Bronchial epithelial cell (primary cell): ENCODE measurements around the gene LRP1B. TPM values are rescaled to one million over a fixed set of nuclear protein-coding genes. Genes with fewer than 3 reads are reported as not detected.

ENCODE experiments used
- DNase-seq: peaks from one replicate; pipeline ENCODE4 v3.0.0-alpha.2; 2010; ENCODE audit warnings: low read depth
- FAIRE-seq: peaks from 2 replicates; lab custom pipeline; 2011; peaks lifted over from hg19 to GRCh38; lab: Jason Lieb, UNC
- H3K27me3 ChIP-seq: 2 replicates; pipeline ENCODE4 v1.5.1; 2011; ENCODE audit warnings: low read length; ENCODE audit not compliant: control insufficient read depth, insufficient read depth
- H3K36me3 ChIP-seq: 2 replicates; pipeline ENCODE4 v1.5.1; 2011; ENCODE audit warnings: low read length; ENCODE audit not compliant: control insufficient read depth, insufficient read depth
- H3K4me3 ChIP-seq: 2 replicates; pipeline ENCODE4 v1.5.1; 2011; ENCODE audit warnings: mild to moderate bottlenecking, low read depth, low read length, control low read depth
- total RNA-seq: library from RNA; depleted of rRNA; stranded (reverse); fragments of >200 nt; gene quantifications from 2 replicates; pipeline ENCODE4 v1.2.1, GENCODE V29; 2014
- TF ChIP-seq, protein P1 (sequence below): IDR thresholded peaks from 2 replicates; pipeline ENCODE4 v1.5.1; 2011; ENCODE audit warnings: mild to moderate bottlenecking, moderate library complexity, low read length, control low read depth, inconsistent platforms; ENCODE audit not compliant: insufficient read depth, severe bottlenecking

Gene LRP1B
- total RNA-seq, 1 donor from 2014 or later: under 0.01 TPM

- DNase-seq (no peak), FAIRE-seq (no peak)
- Histone ChIP-seq H3K27me3 (no peaks in the 10 kb centered on the region), H3K4me3 (no peak overlapping the region), H3K36me3 (no peaks in the 10 kb centered on the region)
- TF ChIP-seq, protein P1, sequence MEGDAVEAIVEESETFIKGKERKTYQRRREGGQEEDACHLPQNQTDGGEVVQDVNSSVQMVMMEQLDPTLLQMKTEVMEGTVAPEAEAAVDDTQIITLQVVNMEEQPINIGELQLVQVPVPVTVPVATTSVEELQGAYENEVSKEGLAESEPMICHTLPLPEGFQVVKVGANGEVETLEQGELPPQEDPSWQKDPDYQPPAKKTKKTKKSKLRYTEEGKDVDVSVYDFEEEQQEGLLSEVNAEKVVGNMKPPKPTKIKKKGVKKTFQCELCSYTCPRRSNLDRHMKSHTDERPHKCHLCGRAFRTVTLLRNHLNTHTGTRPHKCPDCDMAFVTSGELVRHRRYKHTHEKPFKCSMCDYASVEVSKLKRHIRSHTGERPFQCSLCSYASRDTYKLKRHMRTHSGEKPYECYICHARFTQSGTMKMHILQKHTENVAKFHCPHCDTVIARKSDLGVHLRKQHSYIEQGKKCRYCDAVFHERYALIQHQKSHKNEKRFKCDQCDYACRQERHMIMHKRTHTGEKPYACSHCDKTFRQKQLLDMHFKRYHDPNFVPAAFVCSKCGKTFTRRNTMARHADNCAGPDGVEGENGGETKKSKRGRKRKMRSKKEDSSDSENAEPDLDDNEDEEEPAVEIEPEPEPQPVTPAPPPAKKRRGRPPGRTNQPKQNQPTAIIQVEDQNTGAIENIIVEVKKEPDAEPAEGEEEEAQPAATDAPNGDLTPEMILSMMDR: no peak
These were observed 1930.5 kb downstream of the LRP1B start for GRCh38 chr2:140200307-140200706.

GRCh38 chr2:140199312-140199711 lies 1931.5 kb downstream of the LRP1B start:
- H3K36me3 ChIP-seq: no peaks in the 10 kb centered on the region
- H3K4me3 ChIP-seq: no peak overlapping the region
- DNase-seq: no peak
- TF ChIP-seq, protein P1: no peak
- no peaks in the 10 kb centered on the region for H3K27me3 ChIP-seq
- FAIRE-seq: no peak

GRCh38 chr2:140187086-140187485 lies 1943.7 kb downstream of the LRP1B start:
- no peak overlapping the region for H3K4me3 ChIP-seq
- H3K36me3 ChIP-seq: no peaks in the 10 kb centered on the region
- no peaks in the 10 kb centered on the region for H3K27me3 ChIP-seq
- TF ChIP-seq, protein P1: no peak
- DNase-seq: no peak
- no peak for FAIRE-seq

- DNase-seq (no peak), FAIRE-seq (no peak)
- Histone ChIP-seq H3K27me3 (no peaks in the 10 kb centered on the region), H3K4me3 (no peak overlapping the region), H3K36me3 (no peaks in the 10 kb centered on the region)
- TF ChIP-seq, protein P1: no peak
These were observed 1944.5 kb downstream of the LRP1B start for GRCh38 chr2:140186313-140186712.

DNA sequence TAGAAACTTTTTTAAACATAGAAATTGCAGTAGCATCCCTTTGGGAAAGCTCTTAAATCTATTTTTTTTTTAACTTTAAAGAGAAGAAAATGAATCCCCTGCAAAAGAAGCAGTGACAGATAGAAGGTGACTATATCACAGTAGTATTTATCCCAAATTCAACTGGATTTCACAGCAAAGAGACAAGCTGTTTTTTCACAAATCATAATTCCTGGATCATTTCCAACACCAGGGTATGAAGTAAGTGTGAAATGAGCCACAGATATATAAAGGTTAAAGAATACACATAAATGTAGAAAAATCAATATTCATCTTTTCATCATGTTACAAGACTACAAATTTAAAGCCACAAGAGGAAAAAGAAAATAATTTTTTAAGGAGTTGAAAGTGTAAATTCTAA lies 1945.7 kb downstream of the LRP1B start:
- H3K4me3 ChIP-seq: no peak overlapping the region
- no peak for DNase-seq
- TF ChIP-seq, protein P1: no peak
- H3K36me3 ChIP-seq: no peaks in the 10 kb centered on the region
- no peaks in the 10 kb centered on the region for H3K27me3 ChIP-seq
- no peak for FAIRE-seq

GRCh38 chr2:140183056-140183765 lies 1947.6 kb downstream of the LRP1B start:
- FAIRE-seq (no peak), DNase-seq (no peak)

More at GRCh38 chr2:140183056-140183765, 1947.6 kb downstream of the LRP1B start:
- TF ChIP-seq, protein P1: no peak
- no peak overlapping the region for H3K4me3 ChIP-seq
- no peaks in the 10 kb centered on the region for H3K27me3 ChIP-seq
- H3K36me3 ChIP-seq: no peaks in the 10 kb centered on the region
